ENCODE results near the gene CLDN11.

The CLDN11 gene

DNA sequence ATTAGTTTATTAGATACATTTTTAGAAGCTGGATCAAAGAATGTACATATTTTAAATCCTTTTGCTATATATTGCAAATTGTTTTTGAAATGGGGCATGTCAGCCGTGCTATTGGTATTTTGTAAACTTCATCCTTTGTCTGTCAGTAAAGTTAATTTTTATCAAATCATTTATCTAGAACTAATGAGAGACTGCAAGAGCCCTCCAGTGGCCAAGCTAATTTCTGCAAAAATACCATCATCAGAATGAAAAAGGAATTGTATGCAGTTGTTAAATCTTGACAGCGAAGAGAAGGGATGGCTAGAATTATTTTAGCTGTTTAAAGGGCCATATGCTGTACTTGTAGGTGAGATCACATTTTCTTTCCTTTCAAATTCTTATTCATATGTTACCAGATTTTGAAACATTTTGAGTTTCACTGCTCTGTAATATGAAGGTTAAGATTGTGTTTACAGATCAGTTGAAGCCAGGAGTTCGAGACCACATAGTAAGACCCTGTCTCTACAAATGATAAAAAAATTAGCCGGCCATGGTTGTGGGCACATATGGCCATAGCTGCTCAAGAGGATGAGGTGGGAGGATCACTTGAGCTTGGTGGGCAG, 8.1 kb upstream of the CLDN11 start:
- Histone ChIP-seq H3K9ac (ENCODE audit: low read length in 5 of 5) (no peak overlapping the region), H3K9me3 (ENCODE audit: control insufficient read depth in 5 of 5, low read length in 5 of 5) (no peaks in the 10 kb centered on the region), H3K4me1 (ENCODE audit: control insufficient read depth in 5 of 5, insufficient read depth in 5 of 5, low read length in 5 of 5) (no peaks in the 10 kb centered on the region), H3K27ac (ENCODE audit: low read depth, low read length) (no peak overlapping the region), H3K27me3 (ENCODE audit: control insufficient read depth in 5 of 5, insufficient read depth in 4 of 5, low read length in 5 of 5) (no peaks in the 10 kb centered on the region), H3K36me3 (ENCODE audit: control insufficient read depth in 5 of 5, insufficient read depth in 5 of 5, low read length in 5 of 5) (no peaks in the 10 kb centered on the region), H3K4me3 (ENCODE audit: low read depth in 1 of 5, low read length in 5 of 5) (no peak overlapping the region)

DNA sequence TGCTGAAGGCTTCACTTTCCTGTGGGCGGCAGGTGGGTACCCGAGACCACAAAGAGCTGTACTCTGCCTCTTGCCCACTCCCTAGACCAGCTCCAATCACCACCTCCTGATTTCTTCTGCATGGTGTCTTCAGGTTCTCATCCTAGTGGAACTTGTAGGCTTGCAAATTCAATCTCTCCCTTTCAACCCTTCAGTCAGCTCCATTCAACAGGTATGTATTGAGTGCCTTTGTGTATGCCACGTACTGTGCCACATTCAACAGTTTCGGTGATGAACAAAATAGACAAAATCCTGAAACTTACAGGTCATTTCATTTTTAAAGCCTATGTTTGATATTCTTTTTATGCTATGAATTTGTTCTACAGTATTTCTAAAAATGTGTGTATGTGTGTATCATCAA, 5.4 kb upstream of the CLDN11 start:
- peaks cover 0 to 4% (median 3%) of the 10 kb centered on the region in 5 donors for H3K4me1 ChIP-seq (ENCODE audit: control insufficient read depth in 5 of 5, insufficient read depth in 5 of 5, low read length in 5 of 5)
- H3K4me3 ChIP-seq (ENCODE audit: low read depth in 1 of 5, low read length in 5 of 5): no peak overlapping the region
- H3K27me3 ChIP-seq (ENCODE audit: control insufficient read depth in 5 of 5, insufficient read depth in 4 of 5, low read length in 5 of 5): peaks cover 0 to 8% (median 6%) of the 10 kb centered on the region in 5 donors
- H3K9ac ChIP-seq (ENCODE audit: low read length in 5 of 5): no peak overlapping the region
- H3K9me3 ChIP-seq (ENCODE audit: control insufficient read depth in 5 of 5, low read length in 5 of 5): no peaks in the 10 kb centered on the region
- H3K36me3 ChIP-seq (ENCODE audit: control insufficient read depth in 5 of 5, insufficient read depth in 5 of 5, low read length in 5 of 5): no peaks in the 10 kb centered on the region
- no peak overlapping the region for H3K27ac ChIP-seq (ENCODE audit: low read depth, low read length)

DNA sequence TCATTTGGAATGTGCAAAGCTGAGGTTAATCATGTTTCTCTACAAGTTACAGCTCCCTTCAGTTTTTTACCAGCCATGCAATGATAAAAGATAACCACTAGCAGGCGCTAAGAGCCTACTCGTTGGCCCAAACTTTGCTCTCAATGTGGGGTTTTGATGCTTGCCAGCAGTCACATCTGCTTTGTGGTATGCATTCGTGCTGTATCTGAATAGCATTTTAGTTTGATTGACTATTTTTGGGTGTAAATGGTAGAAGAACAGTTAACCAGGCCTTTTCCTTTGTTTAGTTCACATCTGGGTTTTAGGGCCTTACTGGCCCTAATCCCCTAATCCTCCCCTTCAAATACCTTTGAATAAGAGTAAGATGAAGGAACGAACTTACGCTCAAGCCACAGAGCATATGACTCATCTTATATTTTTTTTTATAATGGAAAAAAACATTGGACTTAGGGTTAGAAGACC, 4.4 kb upstream of the CLDN11 start:
- no peak overlapping the region for H3K27ac ChIP-seq (ENCODE audit: low read depth, low read length)
- H3K4me3 ChIP-seq (ENCODE audit: low read depth in 1 of 5, low read length in 5 of 5): no peak overlapping the region
- H3K36me3 ChIP-seq (ENCODE audit: control insufficient read depth in 5 of 5, insufficient read depth in 5 of 5, low read length in 5 of 5): no peaks in the 10 kb centered on the region
- no peak overlapping the region for H3K9ac ChIP-seq (ENCODE audit: low read length in 5 of 5)
- H3K27me3 ChIP-seq (ENCODE audit: control insufficient read depth in 5 of 5, insufficient read depth in 4 of 5, low read length in 5 of 5): peaks cover 7 to 17% (median 10%) of the 10 kb centered on the region in 5 donors
- no peaks in the 10 kb centered on the region for H3K9me3 ChIP-seq (ENCODE audit: control insufficient read depth in 5 of 5, low read length in 5 of 5)
- peaks cover 0 to 12% (median 12%) of the 10 kb centered on the region in 5 donors for H3K4me1 ChIP-seq (ENCODE audit: control insufficient read depth in 5 of 5, insufficient read depth in 5 of 5, low read length in 5 of 5)

DNA sequence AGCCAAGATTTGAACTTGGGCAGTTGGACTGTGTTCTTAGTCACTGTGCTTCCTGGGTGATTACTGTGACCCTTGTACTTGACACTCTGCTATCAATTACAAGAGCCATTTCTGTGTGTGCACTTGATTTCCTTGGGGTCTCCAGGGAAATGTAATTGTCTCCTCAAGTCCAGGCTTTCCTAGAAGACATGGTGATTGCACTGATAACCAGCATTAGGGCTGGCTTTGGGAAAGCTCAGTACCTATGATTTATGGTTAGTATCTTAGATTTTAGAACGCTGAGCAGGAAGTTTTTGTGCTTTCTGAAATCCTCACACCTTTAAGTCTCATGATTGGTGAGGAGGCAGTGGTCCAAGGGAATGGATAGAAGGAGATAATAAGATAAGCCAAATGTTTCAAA, 1.6 kb upstream of the CLDN11 start:
- H3K27me3 ChIP-seq (ENCODE audit: control insufficient read depth in 5 of 5, insufficient read depth in 4 of 5, low read length in 5 of 5): peaks cover 7 to 25% (median 13%) of the 10 kb centered on the region in 5 donors
- H3K9me3 ChIP-seq (ENCODE audit: control insufficient read depth in 5 of 5, low read length in 5 of 5): no peaks in the 10 kb centered on the region
- H3K4me3 ChIP-seq (ENCODE audit: low read depth in 1 of 5, low read length in 5 of 5): no peak overlapping the region
- no peak overlapping the region for H3K9ac ChIP-seq (ENCODE audit: low read length in 5 of 5)
- H3K27ac ChIP-seq (ENCODE audit: low read depth, low read length): no peak overlapping the region
- peaks cover 0 to 37% (median 33%) of the 10 kb centered on the region in 5 donors for H3K4me1 ChIP-seq (ENCODE audit: control insufficient read depth in 5 of 5, insufficient read depth in 5 of 5, low read length in 5 of 5)
- no peaks in the 10 kb centered on the region for H3K36me3 ChIP-seq (ENCODE audit: control insufficient read depth in 5 of 5, insufficient read depth in 5 of 5, low read length in 5 of 5)

DNA sequence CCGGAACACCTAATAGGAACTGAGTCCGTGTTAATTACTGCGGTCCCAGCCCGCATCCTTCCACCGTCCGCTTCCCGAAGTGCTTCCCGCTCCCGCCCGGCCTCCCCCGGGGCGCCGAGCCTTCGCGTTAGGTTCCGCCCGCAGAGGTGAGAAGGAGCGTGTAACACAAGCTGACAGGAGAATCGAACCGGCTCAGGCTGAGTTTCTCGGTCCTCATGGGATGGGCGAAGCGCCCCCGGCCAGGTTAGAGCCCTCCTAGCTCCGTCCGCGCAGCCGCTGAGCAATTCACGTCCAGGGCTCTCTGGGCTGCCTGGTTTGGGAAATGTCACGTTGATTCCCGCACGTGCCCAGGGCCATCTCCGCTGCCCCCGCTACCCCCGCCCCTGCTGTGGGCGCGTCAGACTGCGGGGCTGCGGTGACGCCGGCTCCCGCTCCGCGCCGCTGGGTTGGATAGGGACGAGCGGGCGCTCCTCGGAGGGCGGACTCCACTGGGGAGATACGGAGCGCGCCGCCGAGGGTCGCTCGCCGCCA, 954 bp downstream of the CLDN11 start:
- Histone ChIP-seq H3K27me3 (ENCODE audit: control insufficient read depth in 5 of 5, insufficient read depth in 4 of 5, low read length in 5 of 5) (peaks cover 7 to 25% (median 13%) of the 10 kb centered on the region in 5 donors), H3K36me3 (ENCODE audit: control insufficient read depth in 5 of 5, insufficient read depth in 5 of 5, low read length in 5 of 5) (no peaks in the 10 kb centered on the region), H3K9ac (ENCODE audit: low read length in 5 of 5) (peak overlapping the region in 3 of 5 donors; percentile 15 to 34 (median 16)), H3K27ac (ENCODE audit: low read depth, low read length) (peak overlapping the region; percentile 23), H3K4me1 (ENCODE audit: control insufficient read depth in 5 of 5, insufficient read depth in 5 of 5, low read length in 5 of 5) (peaks cover 0 to 37% (median 33%) of the 10 kb centered on the region in 5 donors), H3K9me3 (ENCODE audit: control insufficient read depth in 5 of 5, low read length in 5 of 5) (no peaks in the 10 kb centered on the region), H3K4me3 (ENCODE audit: low read depth in 1 of 5, low read length in 5 of 5) (peak overlapping the region; percentile 57 to 73 (median 72))

DNA sequence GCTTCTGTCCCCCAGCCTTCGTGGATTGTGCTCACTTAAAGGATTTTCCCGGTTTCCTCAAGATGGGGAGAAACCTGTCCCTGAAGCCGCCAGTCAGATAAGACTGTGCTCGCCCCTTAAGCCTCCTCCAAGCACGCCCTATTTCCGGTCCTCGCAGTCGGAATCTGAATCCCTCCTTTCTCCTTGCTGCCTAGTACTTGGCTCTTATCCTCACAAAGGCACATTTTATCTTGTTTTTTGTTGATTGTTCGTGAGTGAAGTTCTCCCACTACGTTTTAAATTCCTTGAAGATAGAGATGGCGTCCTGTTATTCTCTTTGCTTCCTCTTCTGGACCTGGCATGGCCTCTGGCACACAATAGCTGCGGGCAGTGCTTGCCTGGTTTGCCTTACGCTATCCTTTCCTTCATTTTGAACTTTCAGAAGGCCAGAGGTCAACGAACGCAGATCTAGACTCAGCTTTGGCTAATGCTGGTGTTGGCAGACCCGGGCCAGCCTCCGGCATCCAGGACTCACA, 1.7 kb downstream of the CLDN11 start:
- no peaks in the 10 kb centered on the region for H3K9me3 ChIP-seq (ENCODE audit: control insufficient read depth in 5 of 5, low read length in 5 of 5)
- no peaks in the 10 kb centered on the region for H3K36me3 ChIP-seq (ENCODE audit: control insufficient read depth in 5 of 5, insufficient read depth in 5 of 5, low read length in 5 of 5)
- peak overlapping the region; percentile 57 to 73 (median 72) for H3K4me3 ChIP-seq (ENCODE audit: low read depth in 1 of 5, low read length in 5 of 5)
- H3K4me1 ChIP-seq (ENCODE audit: control insufficient read depth in 5 of 5, insufficient read depth in 5 of 5, low read length in 5 of 5): peaks cover 0 to 37% (median 33%) of the 10 kb centered on the region in 5 donors
- peak overlapping the region; percentile 23 for H3K27ac ChIP-seq (ENCODE audit: low read depth, low read length)
- peaks cover 7 to 25% (median 13%) of the 10 kb centered on the region in 5 donors for H3K27me3 ChIP-seq (ENCODE audit: control insufficient read depth in 5 of 5, insufficient read depth in 4 of 5, low read length in 5 of 5)
- H3K9ac ChIP-seq (ENCODE audit: low read length in 5 of 5): peak overlapping the region in 3 of 5 donors; percentile 15 to 34 (median 16)

DNA sequence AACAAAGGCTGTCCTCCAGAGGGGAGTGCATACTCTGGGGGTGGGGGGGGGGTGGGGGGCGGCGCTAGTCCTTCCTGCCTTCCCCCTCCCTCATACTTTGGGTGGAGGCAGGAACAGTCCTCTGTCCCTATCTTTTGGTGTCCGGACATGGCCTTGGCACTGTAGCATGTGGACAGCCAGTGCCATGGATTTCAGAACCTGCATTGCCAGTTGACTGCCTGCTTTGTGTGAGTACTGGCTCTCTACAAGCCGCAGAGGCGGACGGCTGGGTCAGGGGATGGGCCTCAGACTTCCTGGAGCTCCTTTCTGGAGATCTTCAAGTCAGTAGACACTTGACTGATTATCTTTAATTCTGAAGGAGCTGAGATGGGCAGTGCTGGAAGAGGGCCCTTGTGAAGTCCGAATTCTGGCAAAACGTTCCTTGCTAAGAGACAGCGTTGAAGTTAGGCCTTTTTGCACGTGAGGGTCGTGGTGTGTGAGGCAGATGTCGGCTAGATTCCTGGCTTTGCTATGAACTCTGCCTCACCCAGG, 2.5 kb downstream of the CLDN11 start:
- Histone ChIP-seq H3K9ac (ENCODE audit: low read length in 5 of 5) (no peak overlapping the region), H3K27me3 (ENCODE audit: control insufficient read depth in 5 of 5, insufficient read depth in 4 of 5, low read length in 5 of 5) (peaks cover 7 to 30% (median 13%) of the 10 kb centered on the region in 5 donors), H3K9me3 (ENCODE audit: control insufficient read depth in 5 of 5, low read length in 5 of 5) (no peaks in the 10 kb centered on the region), H3K4me3 (ENCODE audit: low read depth in 1 of 5, low read length in 5 of 5) (peak overlapping the region in 4 of 5 donors; percentile 2 to 53 (median 25)), H3K36me3 (ENCODE audit: control insufficient read depth in 5 of 5, insufficient read depth in 5 of 5, low read length in 5 of 5) (no peaks in the 10 kb centered on the region), H3K27ac (ENCODE audit: low read depth, low read length) (peak overlapping the region; percentile 41), H3K4me1 (ENCODE audit: control insufficient read depth in 5 of 5, insufficient read depth in 5 of 5, low read length in 5 of 5) (peaks cover 0 to 37% (median 33%) of the 10 kb centered on the region in 5 donors)

DNA sequence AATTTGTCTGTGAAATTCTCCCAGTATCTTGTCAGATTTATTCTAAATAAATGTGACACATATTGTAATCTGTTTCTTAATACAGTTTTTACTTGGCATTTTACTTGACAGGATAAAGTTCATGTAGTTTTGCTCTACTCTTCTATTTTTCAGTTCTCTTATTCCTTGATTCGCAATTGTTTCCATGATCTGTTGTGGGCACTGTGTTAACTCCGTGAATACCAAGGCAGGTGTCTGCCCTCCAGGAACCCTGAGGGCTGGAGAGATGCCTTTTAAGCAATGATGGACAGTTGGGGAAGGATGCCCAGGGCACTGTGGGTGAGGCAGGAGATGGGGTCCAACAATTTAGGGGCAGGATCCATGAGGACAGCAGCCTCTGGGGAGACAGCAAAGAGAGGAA, 3.1 kb downstream of the CLDN11 start:
- Histone ChIP-seq H3K4me3 (ENCODE audit: low read depth in 1 of 5, low read length in 5 of 5) (no peak overlapping the region), H3K36me3 (ENCODE audit: control insufficient read depth in 5 of 5, insufficient read depth in 5 of 5, low read length in 5 of 5) (no peaks in the 10 kb centered on the region), H3K4me1 (ENCODE audit: control insufficient read depth in 5 of 5, insufficient read depth in 5 of 5, low read length in 5 of 5) (peaks cover 0 to 37% (median 33%) of the 10 kb centered on the region in 5 donors), H3K9ac (ENCODE audit: low read length in 5 of 5) (no peak overlapping the region), H3K9me3 (ENCODE audit: control insufficient read depth in 5 of 5, low read length in 5 of 5) (no peaks in the 10 kb centered on the region), H3K27ac (ENCODE audit: low read depth, low read length) (peak overlapping the region; percentile 41), H3K27me3 (ENCODE audit: control insufficient read depth in 5 of 5, insufficient read depth in 4 of 5, low read length in 5 of 5) (peaks cover 7 to 30% (median 13%) of the 10 kb centered on the region in 5 donors)

DNA sequence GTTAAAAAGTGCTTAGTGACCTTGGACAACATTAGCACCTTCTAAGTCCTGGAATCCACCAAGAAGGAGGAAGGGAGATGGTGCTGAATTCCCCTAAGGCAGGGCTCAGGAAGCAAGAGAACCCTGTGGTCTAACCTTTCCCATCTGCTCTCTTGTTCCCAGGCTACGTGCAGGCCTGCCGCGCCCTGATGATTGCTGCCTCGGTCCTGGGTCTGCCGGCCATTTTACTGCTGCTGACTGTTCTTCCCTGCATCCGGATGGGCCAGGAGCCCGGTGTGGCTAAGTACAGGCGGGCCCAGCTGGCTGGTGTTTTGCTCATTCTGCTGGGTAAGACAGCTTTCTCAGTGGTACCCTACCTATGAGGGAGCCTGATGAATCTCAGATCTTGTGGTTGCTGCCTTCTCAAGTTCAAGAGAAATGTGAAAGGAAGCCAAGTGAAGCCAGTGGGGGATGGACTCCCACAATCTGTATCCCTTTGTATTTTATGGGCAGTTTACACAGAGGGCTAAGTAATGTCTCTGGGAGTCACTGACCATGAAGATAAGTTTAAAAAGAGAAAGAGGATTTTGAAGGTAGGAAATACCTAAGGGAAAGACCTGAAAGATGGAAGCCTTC, 4.4 kb downstream of the CLDN11 start:
- Histone ChIP-seq H3K27me3 (ENCODE audit: control insufficient read depth in 5 of 5, insufficient read depth in 4 of 5, low read length in 5 of 5) (peaks cover 4 to 24% (median 9%) of the 10 kb centered on the region in 5 donors), H3K36me3 (ENCODE audit: control insufficient read depth in 5 of 5, insufficient read depth in 5 of 5, low read length in 5 of 5) (no peaks in the 10 kb centered on the region), H3K4me3 (ENCODE audit: low read depth in 1 of 5, low read length in 5 of 5) (no peak overlapping the region), H3K27ac (ENCODE audit: low read depth, low read length) (no peak overlapping the region), H3K9ac (ENCODE audit: low read length in 5 of 5) (no peak overlapping the region), H3K9me3 (ENCODE audit: control insufficient read depth in 5 of 5, low read length in 5 of 5) (no peaks in the 10 kb centered on the region), H3K4me1 (ENCODE audit: control insufficient read depth in 5 of 5, insufficient read depth in 5 of 5, low read length in 5 of 5) (peaks cover 0 to 36% (median 31%) of the 10 kb centered on the region in 5 donors)

DNA sequence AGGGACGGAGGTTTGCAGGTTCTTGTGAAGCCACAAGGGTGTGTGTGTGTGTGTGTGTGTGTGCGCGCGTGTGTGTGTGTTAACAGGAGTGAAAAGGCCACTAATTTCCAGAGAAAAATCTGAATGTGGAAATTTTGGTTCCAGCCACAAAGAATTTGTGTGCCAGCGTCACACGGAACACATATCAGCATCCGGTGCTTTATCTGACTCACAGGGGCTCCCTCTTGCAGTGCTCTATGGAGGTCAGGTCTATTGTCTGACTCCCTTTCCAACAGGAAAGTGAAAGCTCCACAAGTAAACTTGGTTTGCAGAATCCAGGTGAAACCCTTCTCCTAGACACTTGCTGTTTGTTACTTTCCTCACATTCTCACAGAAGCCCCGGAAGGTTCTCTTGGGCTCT, 6.2 kb downstream of the CLDN11 start:
- Histone ChIP-seq H3K4me3 (ENCODE audit: low read depth in 1 of 5, low read length in 5 of 5) (no peak overlapping the region), H3K36me3 (ENCODE audit: control insufficient read depth in 5 of 5, insufficient read depth in 5 of 5, low read length in 5 of 5) (no peaks in the 10 kb centered on the region), H3K27me3 (ENCODE audit: control insufficient read depth in 5 of 5, insufficient read depth in 4 of 5, low read length in 5 of 5) (peaks cover 0 to 8% (median 0%) of the 10 kb centered on the region in 5 donors), H3K27ac (ENCODE audit: low read depth, low read length) (no peak overlapping the region), H3K9me3 (ENCODE audit: control insufficient read depth in 5 of 5, low read length in 5 of 5) (no peaks in the 10 kb centered on the region), H3K9ac (ENCODE audit: low read length in 5 of 5) (no peak overlapping the region), H3K4me1 (ENCODE audit: control insufficient read depth in 5 of 5, insufficient read depth in 5 of 5, low read length in 5 of 5) (peaks cover 0 to 18% (median 14%) of the 10 kb centered on the region in 5 donors)

Measured in subcutaneous abdominal adipose tissue (tissue), 5 donors.